Measurements from ENCODE around the gene UBA3.

UBA3 gene

DNA sequence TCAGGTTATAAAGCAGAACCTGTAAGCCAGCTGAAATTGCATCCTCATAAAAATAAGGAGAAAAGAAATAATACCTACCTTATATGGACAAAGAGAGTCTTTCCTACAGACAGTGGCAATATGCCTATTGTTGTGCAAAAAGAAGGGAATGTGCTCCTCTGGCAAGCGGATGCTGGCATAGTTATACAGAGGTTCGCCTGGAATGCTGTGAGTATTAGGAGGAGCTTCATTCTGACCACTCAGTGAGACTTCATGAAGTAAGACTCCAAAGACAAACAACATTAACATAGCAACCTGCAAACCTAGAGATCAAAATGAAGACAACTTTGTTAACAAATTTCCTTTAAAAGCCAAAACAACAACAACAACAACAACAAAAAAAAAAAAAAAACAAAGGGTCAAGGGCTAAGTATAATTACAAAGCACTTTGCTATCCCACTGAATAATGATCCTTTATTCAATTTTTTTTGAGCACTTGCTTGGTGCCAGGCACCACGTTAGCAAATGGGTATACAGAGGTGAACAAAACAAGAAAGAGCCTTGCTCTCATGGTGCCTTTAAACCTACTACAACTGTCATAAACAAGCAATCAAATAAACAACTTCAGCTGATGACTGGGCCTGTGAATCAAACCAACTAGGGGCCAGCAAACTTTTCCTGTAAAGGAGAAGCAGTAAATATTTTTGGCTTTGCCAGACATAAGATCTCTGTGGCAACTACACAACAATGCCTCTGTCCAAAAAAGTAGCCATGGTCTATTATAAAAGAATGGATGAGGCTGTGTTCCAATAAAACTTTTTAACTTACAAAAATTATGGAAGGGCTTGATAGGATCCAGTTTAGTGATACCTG is 70.4 kb downstream of the UBA3 start:
- DNase-seq: no peak

- DNase-seq: no peak
Observed at GRCh38 chr3:69008980-69009379, 71.2 kb downstream of the UBA3 start.

- DNase-seq: no peak
Observed at GRCh38 chr3:69005791-69006482, 74.2 kb downstream of the UBA3 start.

DNA sequence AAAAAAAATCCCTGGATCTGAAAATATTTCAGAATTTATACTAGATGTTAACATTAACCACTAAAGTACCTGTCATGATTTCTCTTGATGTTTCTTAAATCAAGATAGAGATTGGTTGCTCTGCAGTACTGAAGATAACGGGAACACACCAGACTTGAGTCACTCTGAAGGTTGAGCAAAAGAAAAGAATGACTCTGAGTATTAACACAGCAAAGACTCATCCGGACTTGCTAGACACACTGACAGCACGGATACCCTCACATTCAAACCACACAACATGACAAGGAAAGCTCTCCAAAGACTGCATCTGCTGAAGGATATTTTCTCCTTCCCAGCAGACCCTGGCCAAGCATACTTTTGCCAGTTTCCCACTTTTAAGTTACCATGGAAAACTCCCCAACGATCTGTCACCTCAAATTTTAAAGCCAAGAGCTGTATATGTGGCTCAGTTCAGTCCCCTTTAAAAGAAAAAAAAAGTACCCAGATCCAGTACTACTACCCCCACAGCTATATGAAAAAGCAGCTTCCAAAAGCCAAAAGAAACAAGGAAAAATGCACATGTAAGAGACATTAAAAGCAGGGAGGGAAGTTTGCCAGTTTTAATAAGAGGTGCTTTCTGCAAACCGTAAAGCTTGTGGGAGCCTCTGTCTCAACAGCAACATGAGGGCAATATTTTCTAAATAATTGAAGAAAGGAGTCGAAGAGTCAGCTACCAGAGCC is 74.9 kb downstream of the UBA3 start:
- no peak for DNase-seq
